GM12891 (cell line): ENCODE measurements around the gene PXDN.

Source experiments
- POLR2A ChIP-seq: IDR thresholded peaks from 2 replicates; pipeline ENCODE4 v1.6.1; 2011; ENCODE audit warnings: low read depth, low read length, control low read depth
- POLR2AphosphoS5 ChIP-seq: IDR thresholded peaks from 2 replicates; pipeline ENCODE4 v1.6.1; 2011; ENCODE audit warnings: low read depth, low read length, control low read depth
- TAF1 ChIP-seq: IDR thresholded peaks from 2 replicates; pipeline ENCODE4 v1.6.1; 2011; ENCODE audit warnings: low read depth, low read length, control low read depth

DNA sequence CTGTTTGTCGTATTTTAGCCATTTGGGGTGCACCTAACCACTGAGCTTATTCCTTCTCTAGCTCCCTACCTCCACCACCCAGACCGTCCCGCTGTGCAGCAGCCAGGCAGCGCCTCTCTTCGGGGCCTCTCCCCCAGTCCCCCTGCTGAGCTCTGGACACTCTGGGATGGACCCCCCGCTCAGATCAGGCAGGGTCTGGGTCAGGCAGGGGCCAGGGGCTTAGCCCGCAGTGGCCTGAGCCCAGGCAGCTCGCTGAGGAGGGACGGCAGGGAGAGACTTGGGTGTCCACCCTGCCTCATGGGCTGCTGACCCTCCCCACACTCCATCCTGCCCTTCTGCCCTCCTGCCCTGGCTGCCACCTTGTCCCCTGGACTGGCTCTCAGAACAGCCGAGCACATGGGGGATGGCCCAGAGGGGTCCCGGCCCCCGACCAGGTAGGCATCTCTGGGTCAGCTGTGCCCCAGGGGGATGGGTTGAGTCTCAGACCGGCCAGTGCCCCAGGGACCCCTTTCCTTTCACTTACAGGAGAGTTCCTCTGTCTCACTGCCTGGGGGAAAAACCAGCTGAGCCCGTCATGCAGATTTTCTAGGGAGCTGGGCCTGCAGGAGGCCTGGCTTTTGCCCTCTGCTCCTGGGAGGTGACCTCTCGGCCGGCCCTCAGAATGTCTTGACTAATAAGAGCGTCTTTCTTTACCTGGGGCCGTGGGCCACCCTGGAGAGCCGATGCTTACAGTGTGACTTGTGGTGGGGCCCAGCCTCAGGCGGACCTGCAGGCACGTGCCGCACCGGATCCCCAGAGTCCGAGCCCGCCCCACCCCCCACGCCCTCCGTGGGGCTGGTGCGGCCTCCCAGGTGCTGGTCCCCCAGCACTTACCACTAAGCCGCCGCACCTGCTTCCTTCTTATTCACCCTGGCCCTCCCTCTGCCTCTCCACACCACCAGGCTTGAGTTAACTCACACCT, 22.8 kb upstream of the PXDN start:
- no peak for TF ChIP-seq POLR2AphosphoS5
- TF ChIP-seq TAF1: no peak
- TF ChIP-seq POLR2A: no peak
